ENCODE results near the gene ZMIZ2. TPM values are rescaled to one million over a fixed set of nuclear protein-coding genes. Genes with fewer than 3 reads are reported as not detected.

ZMIZ2 gene
- total and polyA plus RNA-seq, 2 of the 8 experiments (the other 6 are each of a cell fraction or from before 2014, with no cell fraction given): 24.4 to 66.4 TPM

DNA sequence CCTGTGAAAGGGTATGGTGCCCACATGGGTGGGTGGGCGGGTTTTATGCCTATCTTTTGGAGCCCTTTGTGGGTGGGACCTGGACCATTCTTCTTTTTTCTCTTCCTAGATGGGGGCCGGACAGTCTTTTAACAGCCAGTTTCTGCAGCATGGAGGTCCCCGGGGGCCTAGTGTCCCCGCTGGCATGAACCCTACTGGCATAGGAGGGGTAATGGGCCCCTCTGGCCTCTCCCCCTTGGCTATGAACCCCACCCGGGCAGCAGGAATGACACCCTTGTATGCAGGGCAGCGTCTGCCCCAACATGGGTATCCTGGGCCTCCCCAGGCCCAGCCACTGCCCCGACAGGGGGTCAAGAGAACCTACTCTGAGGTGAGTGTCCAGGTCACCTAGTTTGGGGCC, 9.1 kb downstream of the ZMIZ2 start:
- no peak overlapping the region for H2BK15ac ChIP-seq (ENCODE audit: low read length)
- FAIRE-seq (no peak), DNase-seq (ENCODE audit: low read depth in 1 of 2, low spot score in 2 of 2) (no peak)
- peaks cover 0 to 27% of the 10 kb centered on the region in 2 experiments; a peak in 2 of 4 replicates for H3K79me2 ChIP-seq (ENCODE audit: control insufficient read depth in 1 of 2, insufficient read depth in 2 of 2, low read length in 2 of 2)
- H2BK5ac ChIP-seq (ENCODE audit: low read depth, low read length): no peak overlapping the region
- CTCF ChIA-PET (ENCODE audit: partially characterized antibody): interaction anchor here (0.9 kb wide), 1 partner anchor 9 kb away, joined by 3 read pairs; no protein-coding TSS in a partner anchor
- no peak overlapping the region for H3K4ac ChIP-seq (replicated peaks; ENCODE audit: insufficient read length, low read depth, low read length)
- no peak overlapping the region for H3K9ac ChIP-seq (replicated peaks in 1 of 4; ENCODE audit: extremely low read depth in 1 of 4, low read depth in 3 of 4, low read length in 3 of 4)
- no peak overlapping the region for H2BK12ac ChIP-seq (ENCODE audit: low read depth, low read length)
- H3K4me1 ChIP-seq (replicated peaks in 1 of 4; ENCODE audit: control insufficient read depth in 3 of 4, insufficient read depth in 4 of 4, low read length in 3 of 4): no peaks in the 10 kb centered on the region
- H2BK20ac ChIP-seq (ENCODE audit: low read length): no peak overlapping the region
- no peak overlapping the region for H3K18ac ChIP-seq (ENCODE audit: extremely low read depth, low read length)
- 93% methylated on average over 6 of the region's 7 CpGs; no CpG with 5 or more reads in 1 of the 2 experiments for WGBS, 2 experiments (ENCODE audit: extremely low coverage in 1 of 2, insufficient coverage in 1 of 2, insufficient read length in 1 of 2, insufficient replicate concordance in 2 of 2, low coverage in 1 of 2, low lambda C conversion rate in 2 of 2, missing lambda C conversion rate in 1 of 2)
- POLR2A ChIA-PET (ENCODE audit: partially characterized antibody): interaction anchor here (1.4 to 2.7 kb wide), 3 partner anchors 10 to 14 kb away, joined by 3 to 12 read pairs (median 5); no protein-coding TSS in a partner anchor
- no peaks in the 10 kb centered on the region for H3K23me2 ChIP-seq (ENCODE audit: low read depth, low read length)
- H4K5ac ChIP-seq (ENCODE audit: insufficient read length, low read depth, low read length): no peak overlapping the region
- no peak overlapping the region for H4K91ac ChIP-seq (replicated peaks; ENCODE audit: insufficient read length, low read length)
- no peak overlapping the region for H3K23ac ChIP-seq (ENCODE audit: insufficient read length)
- no peaks in the 10 kb centered on the region for H3K9me3 ChIP-seq (ENCODE audit: insufficient read depth in 2 of 2, low read depth in 1 of 2, low read length in 1 of 2)
- H3K79me1 ChIP-seq (ENCODE audit: low read depth, low read length): peaks cover 3% of the 10 kb centered on the region; the same call in 1 of the 2 replicates
- no peak overlapping the region for H2BK120ac ChIP-seq (replicated peaks; ENCODE audit: low read depth, low read length)
- no peak overlapping the region for H3K56ac ChIP-seq (replicated peaks; ENCODE audit: insufficient read length, low read depth, low read length)
- peaks cover 11 to 28% of the 10 kb centered on the region in 2 experiments for H4K20me1 ChIP-seq (replicated peaks in 1 of 2; ENCODE audit: control insufficient read depth in 1 of 2, insufficient read depth in 2 of 2, low read length in 2 of 2)
- H3K4me2 ChIP-seq (ENCODE audit: insufficient read depth in 1 of 2, low read depth in 2 of 2, low read length in 2 of 2): no peak overlapping the region
- no peak overlapping the region for H3K4me3 ChIP-seq (ENCODE audit: extremely low read depth in 1 of 4, insufficient read depth in 2 of 4, low read depth in 3 of 4, low read length in 4 of 4)
- no peak overlapping the region for H4K8ac ChIP-seq (ENCODE audit: extremely low read depth, insufficient read depth, low read length)
- no peak overlapping the region for H3K27ac ChIP-seq (ENCODE audit: low read depth, low read length)
- H3K27me3 ChIP-seq (replicated peaks in 1 of 4; ENCODE audit: control insufficient read depth in 3 of 4, extremely low read depth in 1 of 4, insufficient read depth in 3 of 4, low read length in 3 of 4): no peaks in the 10 kb centered on the region; a peak in 1 of 7 replicates
- H2AK5ac ChIP-seq (ENCODE audit: low read depth, low read length): no peak overlapping the region
- no peak overlapping the region for H2AFZ ChIP-seq (ENCODE audit: low read length)
- H3K14ac ChIP-seq (ENCODE audit: insufficient read length): no peak overlapping the region
- peaks cover 3 to 46% (median 9%) of the 10 kb centered on the region in 4 experiments; a peak in 7 of 8 replicates for H3K36me3 ChIP-seq (ENCODE audit: control insufficient read depth in 2 of 4, insufficient read depth in 4 of 4, low read length in 3 of 4)
- TF ChIP-seq, protein P1, sequence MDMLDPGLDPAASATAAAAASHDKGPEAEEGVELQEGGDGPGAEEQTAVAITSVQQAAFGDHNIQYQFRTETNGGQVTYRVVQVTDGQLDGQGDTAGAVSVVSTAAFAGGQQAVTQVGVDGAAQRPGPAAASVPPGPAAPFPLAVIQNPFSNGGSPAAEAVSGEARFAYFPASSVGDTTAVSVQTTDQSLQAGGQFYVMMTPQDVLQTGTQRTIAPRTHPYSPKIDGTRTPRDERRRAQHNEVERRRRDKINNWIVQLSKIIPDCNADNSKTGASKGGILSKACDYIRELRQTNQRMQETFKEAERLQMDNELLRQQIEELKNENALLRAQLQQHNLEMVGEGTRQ (IDR thresholded peaks at IDR 0.05; ENCODE audit: low read length): no peak
- TF ChIP-seq POU5F1 (IDR thresholded peaks at IDR 0.05; ENCODE audit: low read depth, low read length) (no peak), TEAD4 (IDR thresholded peaks at IDR 0.05; ENCODE audit: low read depth, low read length) (no peak), RBBP5 (IDR thresholded peaks at IDR 0.05; ENCODE audit: borderline replicate concordance, low read depth, low read length) (no peak), TBP (IDR thresholded peaks at IDR 0.05; ENCODE audit: low read depth, low read length) (no peak), CBX5 (IDR thresholded peaks at IDR 0.05; ENCODE audit: low read depth, low read length) (no peak), RAD21 (IDR thresholded peaks at IDR 0.05 in 1 of 2, conservative IDR thresholded peaks at IDR 0.05 in 1 of 2; ENCODE audit: low read depth in 2 of 2, low read length in 2 of 2) (no peak), HDAC6 (IDR thresholded peaks at IDR 0.05; ENCODE audit: low read depth, low read length) (no peak), SP4 (IDR thresholded peaks at IDR 0.05; ENCODE audit: low read length) (no peak), JUND (IDR thresholded peaks at IDR 0.05; ENCODE audit: low read length) (no peak)
- TF ChIP-seq, protein P2, sequence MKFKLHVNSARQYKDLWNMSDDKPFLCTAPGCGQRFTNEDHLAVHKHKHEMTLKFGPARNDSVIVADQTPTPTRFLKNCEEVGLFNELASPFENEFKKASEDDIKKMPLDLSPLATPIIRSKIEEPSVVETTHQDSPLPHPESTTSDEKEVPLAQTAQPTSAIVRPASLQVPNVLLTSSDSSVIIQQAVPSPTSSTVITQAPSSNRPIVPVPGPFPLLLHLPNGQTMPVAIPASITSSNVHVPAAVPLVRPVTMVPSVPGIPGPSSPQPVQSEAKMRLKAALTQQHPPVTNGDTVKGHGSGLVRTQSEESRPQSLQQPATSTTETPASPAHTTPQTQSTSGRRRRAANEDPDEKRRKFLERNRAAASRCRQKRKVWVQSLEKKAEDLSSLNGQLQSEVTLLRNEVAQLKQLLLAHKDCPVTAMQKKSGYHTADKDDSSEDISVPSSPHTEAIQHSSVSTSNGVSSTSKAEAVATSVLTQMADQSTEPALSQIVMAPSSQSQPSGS (IDR thresholded peaks at IDR 0.05; ENCODE audit: low read length): no peak

Measured in H1 (cell line).